ENCODE data around the gene N4BP2L2.
"Not testable (repeated sequence)": the region's sequence is repeated elsewhere in the genome, so short reads cannot be mapped to it uniquely, and the experiment has no call there.

The N4BP2L2 gene

GRCh38 chr13:32560842-32561241 lies 22.2 kb upstream of the N4BP2L2 start:
- H3K4me1 ChIP-seq (ENCODE audit: control insufficient read depth in 1 of 2, insufficient read depth in 2 of 2, low read length in 2 of 2); H3K27ac ChIP-seq (ENCODE audit: low read length); H3K27me3 ChIP-seq (ENCODE audit: low read depth, low read length); H3K36me3 ChIP-seq (ENCODE audit: control insufficient read depth in 1 of 2, insufficient read depth in 2 of 2, low read length in 2 of 2); H3K4me3 ChIP-seq (ENCODE audit: low read depth in 1 of 2, low read length in 2 of 2): not testable (repeated sequence)
- H3K9me3 ChIP-seq (ENCODE audit: control insufficient read depth in 1 of 2, low read length in 2 of 2), result peaks cover 0 to 14% of the 10 kb centered on the region in 2 donors

DNA sequence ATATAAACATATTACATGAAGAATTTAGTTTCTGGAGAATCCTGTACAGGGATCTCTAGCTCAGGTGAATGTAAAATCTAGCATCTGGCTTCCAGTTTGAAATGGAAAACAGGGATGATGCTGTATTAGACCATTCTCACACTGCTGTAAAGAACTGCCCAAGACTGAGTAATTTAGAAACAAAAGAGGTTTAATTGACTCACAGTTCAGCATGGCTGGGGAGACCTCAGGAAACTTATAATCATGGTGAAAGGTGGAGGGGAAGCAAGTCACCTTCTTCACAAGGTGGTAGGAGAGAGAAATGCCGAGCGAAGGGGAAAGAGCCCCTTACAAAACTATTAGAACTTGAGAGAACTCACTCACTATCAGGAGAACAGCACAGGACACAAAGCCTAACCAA lies 17.0 kb upstream of the N4BP2L2 start:
- peaks cover 0 to 4% of the 10 kb centered on the region in 2 donors for H3K9me3 ChIP-seq (ENCODE audit: control insufficient read depth in 1 of 2, low read length in 2 of 2)
- H3K4me1 ChIP-seq (ENCODE audit: control insufficient read depth in 1 of 2, insufficient read depth in 2 of 2, low read length in 2 of 2), result no peaks in the 10 kb centered on the region
- H3K27ac ChIP-seq (ENCODE audit: low read length), result no peak overlapping the region
- H3K36me3 ChIP-seq (ENCODE audit: control insufficient read depth in 1 of 2, insufficient read depth in 2 of 2, low read length in 2 of 2), result no peaks in the 10 kb centered on the region
- no peaks in the 10 kb centered on the region for H3K27me3 ChIP-seq (ENCODE audit: low read depth, low read length)
- no peak overlapping the region for H3K4me3 ChIP-seq (ENCODE audit: low read depth in 1 of 2, low read length in 2 of 2)

GRCh38 chr13:32553720-32554119 lies 15.1 kb upstream of the N4BP2L2 start:
- Histone ChIP-seq H3K36me3 (ENCODE audit: control insufficient read depth in 1 of 2, insufficient read depth in 2 of 2, low read length in 2 of 2) (no peaks in the 10 kb centered on the region), H3K27me3 (ENCODE audit: low read depth, low read length) (no peaks in the 10 kb centered on the region), H3K4me1 (ENCODE audit: control insufficient read depth in 1 of 2, insufficient read depth in 2 of 2, low read length in 2 of 2) (no peaks in the 10 kb centered on the region), H3K4me3 (ENCODE audit: low read depth in 1 of 2, low read length in 2 of 2) (no peak overlapping the region), H3K9me3 (ENCODE audit: control insufficient read depth in 1 of 2, low read length in 2 of 2) (no peaks in the 10 kb centered on the region), H3K27ac (ENCODE audit: low read length) (no peak overlapping the region)

GRCh38 chr13:32549788-32550187 lies 11.2 kb upstream of the N4BP2L2 start:
- H3K27me3 ChIP-seq (ENCODE audit: low read depth, low read length), result no peaks in the 10 kb centered on the region
- H3K27ac ChIP-seq (ENCODE audit: low read length), result no peak overlapping the region
- H3K4me3 ChIP-seq (ENCODE audit: low read depth in 1 of 2, low read length in 2 of 2), result no peak overlapping the region
- no peaks in the 10 kb centered on the region for H3K4me1 ChIP-seq (ENCODE audit: control insufficient read depth in 1 of 2, insufficient read depth in 2 of 2, low read length in 2 of 2)
- no peaks in the 10 kb centered on the region for H3K9me3 ChIP-seq (ENCODE audit: control insufficient read depth in 1 of 2, low read length in 2 of 2)
- no peaks in the 10 kb centered on the region for H3K36me3 ChIP-seq (ENCODE audit: control insufficient read depth in 1 of 2, insufficient read depth in 2 of 2, low read length in 2 of 2)

DNA sequence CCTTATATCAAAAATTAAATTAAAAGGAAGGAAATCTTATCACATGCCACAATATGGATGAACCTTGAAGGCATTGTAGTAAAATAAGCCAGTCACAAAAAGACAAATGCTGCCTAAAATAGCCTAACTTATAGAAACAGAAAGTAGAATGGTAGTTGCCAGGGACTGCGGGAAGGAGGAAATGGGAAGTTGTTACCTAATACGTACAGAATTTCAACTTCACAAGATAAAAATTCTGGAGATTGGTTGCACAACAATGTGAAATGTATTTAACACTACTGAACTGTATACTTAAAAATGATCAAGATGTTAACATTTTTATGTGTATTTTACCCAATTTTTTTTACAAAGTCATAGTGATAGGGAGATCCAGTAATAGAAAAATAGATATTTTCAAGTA lies 10.2 kb upstream of the N4BP2L2 start:
- H3K4me1 ChIP-seq (ENCODE audit: control insufficient read depth in 1 of 2, insufficient read depth in 2 of 2, low read length in 2 of 2), result no peaks in the 10 kb centered on the region
- H3K9me3 ChIP-seq (ENCODE audit: control insufficient read depth in 1 of 2, low read length in 2 of 2), result no peaks in the 10 kb centered on the region
- no peak overlapping the region for H3K4me3 ChIP-seq (ENCODE audit: low read depth in 1 of 2, low read length in 2 of 2)
- no peaks in the 10 kb centered on the region for H3K36me3 ChIP-seq (ENCODE audit: control insufficient read depth in 1 of 2, insufficient read depth in 2 of 2, low read length in 2 of 2)
- H3K27ac ChIP-seq (ENCODE audit: low read length), result no peak overlapping the region
- no peaks in the 10 kb centered on the region for H3K27me3 ChIP-seq (ENCODE audit: low read depth, low read length)

- H3K4me3 ChIP-seq (ENCODE audit: low read depth in 1 of 2, low read length in 2 of 2), result no peak overlapping the region
- no peaks in the 10 kb centered on the region for H3K36me3 ChIP-seq (ENCODE audit: control insufficient read depth in 1 of 2, insufficient read depth in 2 of 2, low read length in 2 of 2)
- no peaks in the 10 kb centered on the region for H3K27me3 ChIP-seq (ENCODE audit: low read depth, low read length)
- no peaks in the 10 kb centered on the region for H3K9me3 ChIP-seq (ENCODE audit: control insufficient read depth in 1 of 2, low read length in 2 of 2)
- no peak overlapping the region for H3K27ac ChIP-seq (ENCODE audit: low read length)
- H3K4me1 ChIP-seq (ENCODE audit: control insufficient read depth in 1 of 2, insufficient read depth in 2 of 2, low read length in 2 of 2), result no peaks in the 10 kb centered on the region
These were observed 6.5 kb upstream of the N4BP2L2 start for GRCh38 chr13:32545083-32545482.

- no peaks in the 10 kb centered on the region for H3K36me3 ChIP-seq (ENCODE audit: control insufficient read depth in 1 of 2, insufficient read depth in 2 of 2, low read length in 2 of 2)
- H3K27ac ChIP-seq (ENCODE audit: low read length), result no peak overlapping the region
- H3K4me1 ChIP-seq (ENCODE audit: control insufficient read depth in 1 of 2, insufficient read depth in 2 of 2, low read length in 2 of 2), result peaks cover 0 to 3% of the 10 kb centered on the region in 2 donors
- H3K9me3 ChIP-seq (ENCODE audit: control insufficient read depth in 1 of 2, low read length in 2 of 2), result no peaks in the 10 kb centered on the region
- H3K4me3 ChIP-seq (ENCODE audit: low read depth in 1 of 2, low read length in 2 of 2), result no peak overlapping the region
- no peaks in the 10 kb centered on the region for H3K27me3 ChIP-seq (ENCODE audit: low read depth, low read length)
These were observed 3.6 kb upstream of the N4BP2L2 start for GRCh38 chr13:32542221-32542620.

GRCh38 chr13:32538143-32538620 lies 413 bp downstream of the N4BP2L2 start:
- no peaks in the 10 kb centered on the region for H3K27me3 ChIP-seq (ENCODE audit: low read depth, low read length)
- peak overlapping the region; percentile 100 for H3K27ac ChIP-seq (ENCODE audit: low read length)
- H3K4me3 ChIP-seq (ENCODE audit: low read depth in 1 of 2, low read length in 2 of 2), result peak overlapping the region; percentile 94 to 100
- H3K4me1 ChIP-seq (ENCODE audit: control insufficient read depth in 1 of 2, insufficient read depth in 2 of 2, low read length in 2 of 2), result peaks cover 12 to 27% of the 10 kb centered on the region in 2 donors
- H3K9me3 ChIP-seq (ENCODE audit: control insufficient read depth in 1 of 2, low read length in 2 of 2), result no peaks in the 10 kb centered on the region
- peaks cover 0 to 11% of the 10 kb centered on the region in 2 donors for H3K36me3 ChIP-seq (ENCODE audit: control insufficient read depth in 1 of 2, insufficient read depth in 2 of 2, low read length in 2 of 2)

DNA sequence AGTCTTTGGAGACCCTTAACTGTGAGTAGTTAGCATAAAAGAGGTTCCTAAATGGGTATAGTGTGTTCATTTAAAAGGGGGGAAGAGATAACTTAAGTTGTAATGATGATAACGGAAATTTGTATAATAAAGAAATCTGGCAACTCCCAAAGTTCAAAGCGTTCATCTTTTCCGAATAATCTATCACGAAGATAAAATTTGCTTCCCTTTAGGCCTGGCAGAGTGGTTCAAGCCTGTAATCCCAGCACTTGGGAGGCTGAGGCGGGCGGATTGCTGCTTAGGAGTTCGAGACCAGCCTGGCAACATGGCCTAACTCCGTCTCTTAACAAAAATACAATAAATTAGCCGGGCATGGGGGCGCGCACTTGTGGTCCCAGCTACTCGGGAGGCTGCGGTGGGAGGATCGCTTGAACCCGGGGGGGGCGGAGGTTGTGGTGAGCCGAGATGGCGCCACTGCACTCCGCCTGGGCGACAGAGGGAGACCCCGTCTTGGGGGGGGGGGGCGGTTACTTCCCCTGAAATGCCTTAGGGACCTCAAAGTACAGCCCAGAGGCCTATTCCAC lies 934 bp downstream of the N4BP2L2 start:
- peak overlapping the region; percentile 94 to 100 for H3K4me3 ChIP-seq (ENCODE audit: low read depth in 1 of 2, low read length in 2 of 2)
- H3K36me3 ChIP-seq (ENCODE audit: control insufficient read depth in 1 of 2, insufficient read depth in 2 of 2, low read length in 2 of 2), result peaks cover 0 to 11% of the 10 kb centered on the region in 2 donors
- no peaks in the 10 kb centered on the region for H3K27me3 ChIP-seq (ENCODE audit: low read depth, low read length)
- no peaks in the 10 kb centered on the region for H3K9me3 ChIP-seq (ENCODE audit: control insufficient read depth in 1 of 2, low read length in 2 of 2)
- H3K4me1 ChIP-seq (ENCODE audit: control insufficient read depth in 1 of 2, insufficient read depth in 2 of 2, low read length in 2 of 2), result peaks cover 12 to 27% of the 10 kb centered on the region in 2 donors
- peak overlapping the region; percentile 100 for H3K27ac ChIP-seq (ENCODE audit: low read length)

DNA sequence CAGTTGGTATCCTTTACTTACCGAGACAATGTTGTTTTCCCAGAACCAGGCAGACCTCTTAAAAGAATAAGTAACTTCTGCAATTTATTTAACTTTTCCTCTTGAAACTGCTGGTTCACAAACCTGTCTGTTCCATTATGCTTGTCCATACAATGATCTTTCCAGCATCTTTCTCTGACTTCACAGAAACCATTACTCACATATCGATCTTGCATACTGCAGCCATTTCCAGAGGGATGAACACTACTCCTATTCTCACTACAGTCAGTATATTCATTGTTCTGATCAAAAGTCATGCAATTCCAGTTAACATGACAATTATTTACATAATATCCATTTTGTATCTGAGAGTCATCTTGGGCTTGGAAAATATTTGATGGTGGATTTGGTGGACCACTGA lies 2.8 kb downstream of the N4BP2L2 start:
- Histone ChIP-seq H3K27ac (ENCODE audit: low read length) (no peak overlapping the region), H3K4me1 (ENCODE audit: control insufficient read depth in 1 of 2, insufficient read depth in 2 of 2, low read length in 2 of 2) (peaks cover 20 to 40% of the 10 kb centered on the region in 2 donors)

GRCh38 chr13:32535115-32535514 lies 3.5 kb downstream of the N4BP2L2 start:
- Histone ChIP-seq H3K9me3 (ENCODE audit: control insufficient read depth in 1 of 2, low read length in 2 of 2) (no peaks in the 10 kb centered on the region), H3K4me1 (ENCODE audit: control insufficient read depth in 1 of 2, insufficient read depth in 2 of 2, low read length in 2 of 2) (peaks cover 23 to 44% of the 10 kb centered on the region in 2 donors), H3K27ac (ENCODE audit: low read length) (no peak overlapping the region), H3K27me3 (ENCODE audit: low read depth, low read length) (no peaks in the 10 kb centered on the region), H3K36me3 (ENCODE audit: control insufficient read depth in 1 of 2, insufficient read depth in 2 of 2, low read length in 2 of 2) (peaks cover 0 to 11% of the 10 kb centered on the region in 2 donors), H3K4me3 (ENCODE audit: low read depth in 1 of 2, low read length in 2 of 2) (peak overlapping the region in 1 of 2 donors; percentile 42)

More for the DNA sequence above, 2.8 kb downstream of the N4BP2L2 start:
- H3K4me3 ChIP-seq (ENCODE audit: low read depth in 1 of 2, low read length in 2 of 2), result no peak overlapping the region
- H3K9me3 ChIP-seq (ENCODE audit: control insufficient read depth in 1 of 2, low read length in 2 of 2), result no peaks in the 10 kb centered on the region
- no peaks in the 10 kb centered on the region for H3K27me3 ChIP-seq (ENCODE audit: low read depth, low read length)
- H3K36me3 ChIP-seq (ENCODE audit: control insufficient read depth in 1 of 2, insufficient read depth in 2 of 2, low read length in 2 of 2), result peaks cover 0 to 11% of the 10 kb centered on the region in 2 donors

- H3K9me3 ChIP-seq (ENCODE audit: control insufficient read depth in 1 of 2, low read length in 2 of 2), result no peaks in the 10 kb centered on the region
- peaks cover 0 to 2% of the 10 kb centered on the region in 2 donors for H3K36me3 ChIP-seq (ENCODE audit: control insufficient read depth in 1 of 2, insufficient read depth in 2 of 2, low read length in 2 of 2)
- H3K4me3 ChIP-seq (ENCODE audit: low read depth in 1 of 2, low read length in 2 of 2), result peak overlapping the region in 1 of 2 donors; percentile 1
- H3K27me3 ChIP-seq (ENCODE audit: low read depth, low read length), result no peaks in the 10 kb centered on the region
- H3K27ac ChIP-seq (ENCODE audit: low read length), result peak overlapping the region; percentile 32
- peaks cover 15 to 58% of the 10 kb centered on the region in 2 donors for H3K4me1 ChIP-seq (ENCODE audit: control insufficient read depth in 1 of 2, insufficient read depth in 2 of 2, low read length in 2 of 2)
These were observed 7.7 kb downstream of the N4BP2L2 start for GRCh38 chr13:32530841-32531253.

Data from muscle layer of duodenum (tissue), 2 donors.